NB4 (cell line): ENCODE measurements around the gene NOTCH1.

ENCODE experiments used
- MYC ChIP-seq: IDR thresholded peaks from 2 replicates; pipeline ENCODE4 v1.6.1; 2011; ENCODE audit warnings: low read depth, low read length
- POLR2A ChIP-seq: IDR thresholded peaks from 2 replicates; pipeline ENCODE4 v1.6.1; 2011; ENCODE audit warnings: mild to moderate bottlenecking; ENCODE audit not compliant: insufficient read length; ENCODE audit errors: extremely low read depth
- TF ChIP-seq, protein P1 (sequence below): IDR thresholded peaks from one replicate; pipeline ENCODE4 v1.5.1; 2012; ENCODE audit warnings: low read depth, low read length

DNA sequence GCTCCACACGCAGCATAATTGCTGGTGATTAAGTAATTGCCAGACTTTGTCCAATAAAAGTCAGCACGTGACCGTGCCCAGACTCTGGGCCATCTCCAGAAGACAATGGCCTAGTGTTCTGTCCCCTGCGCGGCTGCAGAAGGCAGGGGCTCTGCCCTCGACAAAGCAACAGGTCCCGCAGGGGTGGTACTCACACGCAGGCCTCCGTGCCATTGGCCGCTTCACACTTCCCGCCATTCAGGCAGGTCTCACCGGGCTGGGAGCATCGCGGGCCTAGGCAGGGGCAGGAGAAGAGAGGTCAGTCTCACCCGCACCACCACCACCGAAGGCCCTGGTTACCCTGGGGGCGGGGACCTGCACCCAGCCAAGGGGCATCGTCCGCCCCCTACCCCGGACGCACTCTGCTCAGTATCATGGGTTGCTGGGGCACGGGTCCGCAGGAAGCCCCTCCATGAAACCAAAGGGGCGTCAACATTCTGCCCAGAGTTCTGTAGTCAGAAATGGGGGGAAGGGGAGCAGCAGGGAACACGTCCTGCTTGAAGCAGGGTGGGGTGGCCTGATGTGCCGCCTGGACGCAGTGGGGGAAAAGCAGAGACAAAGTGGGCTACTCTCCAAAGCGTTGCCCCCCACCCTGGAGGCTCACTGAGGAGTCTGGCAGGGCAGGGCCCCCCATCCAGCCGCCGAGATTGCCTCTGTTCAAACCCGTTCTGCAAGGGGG lies 1.9 kb downstream of the NOTCH1 start:
- TF ChIP-seq POLR2A (no peak), MYC (no peak)
- TF ChIP-seq, protein P1, sequence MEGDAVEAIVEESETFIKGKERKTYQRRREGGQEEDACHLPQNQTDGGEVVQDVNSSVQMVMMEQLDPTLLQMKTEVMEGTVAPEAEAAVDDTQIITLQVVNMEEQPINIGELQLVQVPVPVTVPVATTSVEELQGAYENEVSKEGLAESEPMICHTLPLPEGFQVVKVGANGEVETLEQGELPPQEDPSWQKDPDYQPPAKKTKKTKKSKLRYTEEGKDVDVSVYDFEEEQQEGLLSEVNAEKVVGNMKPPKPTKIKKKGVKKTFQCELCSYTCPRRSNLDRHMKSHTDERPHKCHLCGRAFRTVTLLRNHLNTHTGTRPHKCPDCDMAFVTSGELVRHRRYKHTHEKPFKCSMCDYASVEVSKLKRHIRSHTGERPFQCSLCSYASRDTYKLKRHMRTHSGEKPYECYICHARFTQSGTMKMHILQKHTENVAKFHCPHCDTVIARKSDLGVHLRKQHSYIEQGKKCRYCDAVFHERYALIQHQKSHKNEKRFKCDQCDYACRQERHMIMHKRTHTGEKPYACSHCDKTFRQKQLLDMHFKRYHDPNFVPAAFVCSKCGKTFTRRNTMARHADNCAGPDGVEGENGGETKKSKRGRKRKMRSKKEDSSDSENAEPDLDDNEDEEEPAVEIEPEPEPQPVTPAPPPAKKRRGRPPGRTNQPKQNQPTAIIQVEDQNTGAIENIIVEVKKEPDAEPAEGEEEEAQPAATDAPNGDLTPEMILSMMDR: no peak
